Tibial nerve (tissue), 4 donors: Measurements from ENCODE around the gene ZBTB7C.

Experiments
- EP300 ChIP-seq, 2 donors: sonication (generic); formaldehyde crosslinking; IDR thresholded peaks; one replicate each; pipeline ENCODE4 v1.6.1; 2017; ENCODE audit warnings: antibody characterized with exemption in 2 of 2, mild to moderate bottlenecking in 1 of 2
- TF ChIP-seq, protein P1 (sequence below), 5 experiments: fragments of 200-600 bp in 3 of 5; fragments of 450-650 bp in 2 of 5; sonication (generic) in 3 of 5; IDR thresholded peaks; one replicate each; pipeline ENCODE4 v1.5.1; 2016 to 2019; ENCODE audit warnings: antibody characterized with exemption in 5 of 5, mild to moderate bottlenecking in 3 of 5, moderate library complexity in 2 of 5

DNA sequence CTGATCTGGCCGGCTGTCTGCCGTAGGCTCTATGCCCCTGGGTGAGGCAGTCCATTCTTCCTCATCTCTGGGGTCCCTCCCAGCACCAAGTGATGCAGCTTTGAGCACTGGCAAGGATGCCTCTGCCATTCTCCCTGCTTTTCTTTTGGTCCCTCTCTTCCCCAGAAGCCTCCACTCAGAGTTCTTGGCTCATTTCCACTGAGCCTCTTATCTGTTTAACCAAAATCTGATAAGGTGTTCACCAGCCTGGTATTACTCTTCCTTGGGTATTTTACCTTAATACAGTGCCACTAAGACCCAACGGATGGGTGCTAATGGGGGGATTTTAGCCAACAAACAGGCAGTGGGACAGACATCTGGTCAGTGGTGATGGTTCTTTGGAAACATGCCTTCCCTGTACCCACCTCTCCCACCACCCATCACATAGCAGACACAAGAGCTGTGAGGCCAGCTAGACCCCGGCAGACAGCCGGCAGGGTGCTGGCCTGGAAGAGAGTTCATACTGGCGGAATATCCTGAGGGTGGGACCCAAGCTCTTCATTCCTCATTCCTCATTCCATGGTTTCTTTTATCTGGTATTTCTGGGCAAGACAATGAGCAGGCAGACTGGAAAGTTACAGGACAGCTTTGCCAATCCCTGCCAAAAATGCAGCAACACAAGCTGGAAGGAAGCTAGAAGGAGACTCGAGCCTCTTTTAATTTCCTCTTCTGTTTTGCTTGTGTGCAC, 34.6 kb downstream of the ZBTB7C start:
- TF ChIP-seq EP300 (IDR thresholded peaks at IDR 0.05): no peak
- TF ChIP-seq, protein P1, sequence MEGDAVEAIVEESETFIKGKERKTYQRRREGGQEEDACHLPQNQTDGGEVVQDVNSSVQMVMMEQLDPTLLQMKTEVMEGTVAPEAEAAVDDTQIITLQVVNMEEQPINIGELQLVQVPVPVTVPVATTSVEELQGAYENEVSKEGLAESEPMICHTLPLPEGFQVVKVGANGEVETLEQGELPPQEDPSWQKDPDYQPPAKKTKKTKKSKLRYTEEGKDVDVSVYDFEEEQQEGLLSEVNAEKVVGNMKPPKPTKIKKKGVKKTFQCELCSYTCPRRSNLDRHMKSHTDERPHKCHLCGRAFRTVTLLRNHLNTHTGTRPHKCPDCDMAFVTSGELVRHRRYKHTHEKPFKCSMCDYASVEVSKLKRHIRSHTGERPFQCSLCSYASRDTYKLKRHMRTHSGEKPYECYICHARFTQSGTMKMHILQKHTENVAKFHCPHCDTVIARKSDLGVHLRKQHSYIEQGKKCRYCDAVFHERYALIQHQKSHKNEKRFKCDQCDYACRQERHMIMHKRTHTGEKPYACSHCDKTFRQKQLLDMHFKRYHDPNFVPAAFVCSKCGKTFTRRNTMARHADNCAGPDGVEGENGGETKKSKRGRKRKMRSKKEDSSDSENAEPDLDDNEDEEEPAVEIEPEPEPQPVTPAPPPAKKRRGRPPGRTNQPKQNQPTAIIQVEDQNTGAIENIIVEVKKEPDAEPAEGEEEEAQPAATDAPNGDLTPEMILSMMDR (IDR thresholded peaks at IDR 0.05): no peak
